Keratinocyte (primary cell): Measurements from ENCODE around the gene MYO1D. TPM values are rescaled to one million over a fixed set of nuclear protein-coding genes. Genes with fewer than 3 reads are reported as not detected.

ENCODE experiments used
- DNase-seq: peaks from one replicate; pipeline ENCODE4 v3.0.0-alpha.2; 2011; ENCODE audit warnings: low read depth, missing footprints, low spot score
- FAIRE-seq: peaks from 2 replicates; lab custom pipeline; 2011; peaks lifted over from hg19 to GRCh38; lab: Jason Lieb, UNC
- H2AFZ ChIP-seq: 2 replicates; pipeline ENCODE4 v1.6.0; 2012; ENCODE audit warnings: low read length, control low read depth, inconsistent platforms; ENCODE audit not compliant: control insufficient read depth
- H3K27ac ChIP-seq: 2 replicates; pipeline ENCODE4 v1.5.1; 2011; ENCODE audit warnings: low read length; ENCODE audit not compliant: control insufficient read depth, insufficient read depth
- H3K27me3 ChIP-seq: 3 replicates; pipeline ENCODE4 v1.6.0; 2011; ENCODE audit warnings: low read length; ENCODE audit not compliant: control insufficient read depth, insufficient read depth; ENCODE audit errors: extremely low read depth
- H3K36me3 ChIP-seq, 2 experiments: 2 replicates in 1 of 2; 3 replicates in 1 of 2; pipeline ENCODE4 v1.5.1; 2011; ENCODE audit warnings: low read length in 2 of 2, mild to moderate bottlenecking in 1 of 2; ENCODE audit not compliant: control insufficient read depth in 2 of 2, insufficient read depth in 2 of 2; ENCODE audit errors: extremely low read depth in 1 of 2
- H3K4me1 ChIP-seq: 3 replicates; pipeline ENCODE4 v1.5.1; 2011; ENCODE audit warnings: low read length; ENCODE audit not compliant: control insufficient read depth, insufficient read depth; ENCODE audit errors: extremely low read depth
- H3K4me2 ChIP-seq: 3 replicates; pipeline ENCODE4 v1.6.0; 2011; ENCODE audit warnings: low read depth, low read length; ENCODE audit not compliant: control insufficient read depth, insufficient read depth; ENCODE audit errors: extremely low read depth
- H3K4me3 ChIP-seq, 3 experiments: fragments of 200-600 bp in 1 of 3; sonication (generic) in 1 of 3; 2 replicates in 2 of 3; 3 replicates in 1 of 3; pipeline ENCODE4 v1.5.1; 2011 to 2016; ENCODE audit warnings: low read length in 3 of 3, mild to moderate bottlenecking in 3 of 3, control low read depth in 2 of 3, inconsistent platforms in 1 of 3, low read depth in 1 of 3, mixed read lengths in 1 of 3, mixed run types in 1 of 3, moderate library complexity in 1 of 3; ENCODE audit not compliant: control insufficient read depth in 2 of 3, insufficient read depth in 2 of 3; ENCODE audit errors: extremely low read depth in 1 of 3
- H3K79me2 ChIP-seq: 2 replicates; pipeline ENCODE4 v1.6.0; 2012; ENCODE audit warnings: low read length; ENCODE audit not compliant: control insufficient read depth, insufficient read depth
- H3K9ac ChIP-seq: 3 replicates; pipeline ENCODE4 v1.6.0; 2011; ENCODE audit warnings: low read length; ENCODE audit not compliant: control insufficient read depth, insufficient read depth; ENCODE audit errors: extremely low read depth
- H3K9me1 ChIP-seq: 3 replicates; pipeline ENCODE4 v1.6.0; 2011; ENCODE audit warnings: low read length; ENCODE audit not compliant: control insufficient read depth, insufficient read depth; ENCODE audit errors: extremely low read depth
- H3K9me3 ChIP-seq: 2 replicates; pipeline ENCODE4 v1.5.1; 2012; ENCODE audit warnings: low read depth, low read length; ENCODE audit not compliant: control insufficient read depth
- H4K20me1 ChIP-seq: 3 replicates; pipeline ENCODE4 v1.6.0; 2011; ENCODE audit warnings: low read length; ENCODE audit not compliant: control insufficient read depth, insufficient read depth; ENCODE audit errors: extremely low read depth
- CTCF ChIP-seq, 3 experiments: IDR thresholded peaks in 1 of 3; conservative IDR thresholded peaks in 1 of 3; optimal IDR thresholded peaks in 1 of 3; 2 replicates in 2 of 3; 3 replicates in 1 of 3; pipeline versions ENCODE3 to v1.5.1; 2011; ENCODE audit warnings: low read length in 3 of 3, mild to moderate bottlenecking in 3 of 3, moderate library complexity in 2 of 3, control low read depth in 1 of 3, inconsistent platforms in 1 of 3; ENCODE audit not compliant: insufficient read depth in 2 of 3; ENCODE audit errors: extremely low read depth in 1 of 3
- EZH2 ChIP-seq: IDR thresholded peaks from one replicate; pipeline ENCODE4 v1.6.1; 2012; ENCODE audit warnings: inconsistent platforms, mild to moderate bottlenecking, low read length, moderate library complexity
- dilution Hi-C: fragments of 300-500 bp; cut with MboI; formaldehyde crosslinking; loops from one replicate; pipeline ENCODE4 v1.7.0; 2020; ENCODE audit warnings: low sequenced_read_pairs; ENCODE audit not compliant: extremely low pct_ligation_motif_present
- polyA plus RNA-seq, 5 experiments: library from polyadenylated mRNA; depleted of rRNA in 3 of 5; stranded (reverse) in 3 of 5; stranded (forward) in 1 of 5; unstranded in 1 of 5; fragments of >200 nt; gene quantifications; 1 replicate in 1 of 5; 2 replicates in 3 of 5; 3 replicates in 1 of 5; pipeline versions ENCODE4 v1.2.1 to v1.2.3, GENCODE V29; 2011 to 2012; ENCODE audit warnings: missing spikeins in 2 of 5, low read depth in 1 of 5, low replicate concordance in 1 of 5

The MYO1D gene
- polyA plus RNA-seq, 1 donor (not counting 4 experiments of a cell fraction or from before 2014, with no cell fraction given): 33.7 TPM

GRCh38 chr17:32777436-32777835 is 99.5 kb downstream of the MYO1D start:
- TF ChIP-seq CTCF (optimal IDR thresholded peaks at IDR 0.05 in 1 of 3, IDR thresholded peaks at IDR 0.05 in 1 of 3, conservative IDR thresholded peaks at IDR 0.05 in 1 of 3; ENCODE audit: extremely low read depth in 1 of 3, insufficient read depth in 2 of 3, low read length in 3 of 3): no peak
- no peak for TF ChIP-seq EZH2
- no peak overlapping the region for H3K4me3 ChIP-seq
- dilution Hi-C loops: loop anchor here (25.0 kb wide), 1 partner anchor 135 kb away; no protein-coding TSS in a partner anchor
- H3K36me3 ChIP-seq: no peaks in the 10 kb centered on the region
- H2AFZ ChIP-seq: no peak overlapping the region
- H3K27me3 ChIP-seq: no peaks in the 10 kb centered on the region
- H3K9me1 ChIP-seq: no peaks in the 10 kb centered on the region
- no peaks in the 10 kb centered on the region for H4K20me1 ChIP-seq
- H3K9ac ChIP-seq: no peak overlapping the region
- no peak overlapping the region for H3K27ac ChIP-seq
- no peak for DNase-seq
- H3K9me3 ChIP-seq: no peaks in the 10 kb centered on the region
- no peak overlapping the region for H3K4me2 ChIP-seq
- no peak for FAIRE-seq
- no peaks in the 10 kb centered on the region for H3K79me2 ChIP-seq
- H3K4me1 ChIP-seq: no peaks in the 10 kb centered on the region

DNA sequence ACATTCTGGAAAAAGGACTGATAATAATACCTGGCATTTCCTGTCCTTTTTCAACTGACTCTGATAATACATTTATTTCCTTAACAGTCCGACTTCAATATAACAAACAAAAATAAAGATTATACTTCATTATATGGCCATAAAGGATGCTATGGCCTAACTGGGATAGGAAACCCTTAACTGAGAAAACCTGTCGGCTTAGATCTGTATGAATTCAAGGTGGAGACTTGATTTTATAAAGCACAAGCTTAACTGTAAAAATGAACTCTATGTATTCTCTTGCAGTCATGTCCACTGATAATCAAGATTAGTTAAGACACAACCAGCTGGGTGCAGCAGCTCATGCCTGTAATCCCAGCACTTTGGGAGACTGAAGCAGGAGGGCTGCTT is 102.2 kb downstream of the MYO1D start:
- dilution Hi-C loops: loop anchor here (25.0 kb wide), 1 partner anchor 138 kb away; no protein-coding TSS in a partner anchor
- no peaks in the 10 kb centered on the region for H3K79me2 ChIP-seq
- H3K9me1 ChIP-seq: no peaks in the 10 kb centered on the region
- no peaks in the 10 kb centered on the region for H4K20me1 ChIP-seq
- H2AFZ ChIP-seq: no peak overlapping the region
- H3K36me3 ChIP-seq: no peaks in the 10 kb centered on the region
- H3K9ac ChIP-seq: no peak overlapping the region
- H3K4me2 ChIP-seq: no peak overlapping the region
- FAIRE-seq: no peak
- TF ChIP-seq CTCF (optimal IDR thresholded peaks at IDR 0.05 in 1 of 3, IDR thresholded peaks at IDR 0.05 in 1 of 3, conservative IDR thresholded peaks at IDR 0.05 in 1 of 3; ENCODE audit: extremely low read depth in 1 of 3, insufficient read depth in 2 of 3, low read length in 3 of 3) (no peak), EZH2 (no peak)
- H3K9me3 ChIP-seq: no peaks in the 10 kb centered on the region
- no peak overlapping the region for H3K27ac ChIP-seq
- DNase-seq: no peak
- no peaks in the 10 kb centered on the region for H3K27me3 ChIP-seq
- H3K4me1 ChIP-seq: no peaks in the 10 kb centered on the region
- no peak overlapping the region for H3K4me3 ChIP-seq
